B cell (primary cell): ENCODE measurements around the gene OPHN1. TPM values are rescaled to one million over a fixed set of nuclear protein-coding genes. Genes with fewer than 3 reads are reported as not detected.

Experiments used
- ATAC-seq: fragments of 200-7000 bp; cut with Tn5 transposase; one replicate; pipeline ENCODE4 v1.10.0; 2021; ENCODE audit warnings: low read depth, mild to moderate bottlenecking, moderate number of reproducible peaks, moderate library complexity
- CTCF ChIA-PET: fragments of 350-600 bp; sonication (Branson Sonifier 250); formaldehyde crosslinking; loops from one replicate; lab custom pipeline; 2021; ENCODE audit warnings: antibody characterized with exemption, inconsistent platforms; lab: Charles Lee
- POLR2A ChIA-PET: fragments of 350-600 bp; sonication (Branson Sonifier 250); formaldehyde crosslinking; loops from one replicate; lab custom pipeline; 2021; ENCODE audit warnings: antibody characterized with exemption; lab: Charles Lee
- DNase-seq: peaks from one replicate; pipeline ENCODE4 v3.0.0; 2013
- H2AFZ ChIP-seq: 2 replicates; pipeline ENCODE4 v1.6.1; 2012; ENCODE audit warnings: mild to moderate bottlenecking, low read depth, low read length; ENCODE audit not compliant: insufficient read depth, poor library complexity, severe bottlenecking
- H3K27ac ChIP-seq, 2 donors: 1 replicate in 1 of 2; 2 replicates in 1 of 2; pipeline ENCODE4 v1.5.1; 2012 to 2013; ENCODE audit warnings: low read length in 2 of 2, mild to moderate bottlenecking in 2 of 2, moderate library complexity in 1 of 2
- H3K27me3 ChIP-seq, 4 experiments: fragments of 200-600 bp in 1 of 4; sonication (generic) in 1 of 4; replicated peaks in 1 of 4; 1 replicate in 2 of 4; 2 replicates in 2 of 4; pipeline versions ENCODE4 v1.6.1 to v1.7.0; 2013 to 2016; ENCODE audit warnings: low read length in 3 of 4, mild to moderate bottlenecking in 2 of 4, mixed read lengths in 1 of 4, moderate library complexity in 1 of 4; ENCODE audit not compliant: insufficient read depth in 4 of 4, control insufficient read depth in 3 of 4; ENCODE audit errors: control extremely low read depth in 1 of 4
- H3K36me3 ChIP-seq, 2 experiments: replicated peaks in 1 of 2; 1 replicate in 1 of 2; 2 replicates in 1 of 2; pipeline versions ENCODE4 v1.6.1 to v1.7.1; 2013; ENCODE audit warnings: low read length in 1 of 2; ENCODE audit not compliant: insufficient read depth in 2 of 2, control insufficient read depth in 1 of 2; ENCODE audit errors: control extremely low read depth in 1 of 2, extremely low read depth in 1 of 2
- H3K4me1 ChIP-seq, 2 donors: fragments of 200-600 bp in 1 of 2; sonication (generic) in 1 of 2; 1 replicate in 1 of 2; 2 replicates in 1 of 2; pipeline versions ENCODE4 v1.5.1 to v1.6.1; 2013 to 2017; ENCODE audit warnings: low read length in 2 of 2; ENCODE audit not compliant: control insufficient read depth in 2 of 2, insufficient read depth in 2 of 2
- H3K4me2 ChIP-seq: replicated peaks from 2 replicates; pipeline ENCODE3; 2012; ENCODE audit warnings: mild to moderate bottlenecking, low read depth, low read length; ENCODE audit not compliant: poor library complexity, severe bottlenecking
- H3K4me3 ChIP-seq, 5 experiments: fragments of 200-600 bp in 1 of 5; sonication (generic) in 1 of 5; 1 replicate in 3 of 5; 2 replicates in 2 of 5; pipeline versions ENCODE4 v1.5.1 to v1.7.0; 2011 to 2016; ENCODE audit warnings: low read length in 4 of 5, mild to moderate bottlenecking in 4 of 5, low read depth in 2 of 5, control low read depth in 1 of 5, moderate library complexity in 1 of 5; ENCODE audit not compliant: insufficient read depth in 1 of 5; ENCODE audit errors: control extremely low read depth in 1 of 5, extremely low read depth in 1 of 5
- H3K79me2 ChIP-seq: fragments of 200-600 bp; sonication (generic); one replicate; pipeline ENCODE4 v1.6.0; 2016; ENCODE audit warnings: low read length; ENCODE audit not compliant: control insufficient read depth, insufficient read depth
- H3K9ac ChIP-seq: fragments of 200-600 bp; sonication (generic); 2 replicates; pipeline ENCODE4 v1.6.1; 2017; ENCODE audit warnings: mild to moderate bottlenecking, low read length, moderate library complexity
- H3K9me3 ChIP-seq, 3 donors: one replicate each; pipeline versions ENCODE4 v1.6.1 to v1.7.1; 2013; ENCODE audit warnings: low read length in 2 of 3; ENCODE audit not compliant: control insufficient read depth in 2 of 3, insufficient read depth in 1 of 3; ENCODE audit errors: control extremely low read depth in 1 of 3
- H4K20me1 ChIP-seq: 2 replicates; pipeline ENCODE4 v1.6.0; 2012; ENCODE audit warnings: mild to moderate bottlenecking, low read length; ENCODE audit not compliant: insufficient read depth, control insufficient read depth, poor library complexity, severe bottlenecking
- H3K27ac Mint-ChIP-seq: one replicate; pipeline ENCODE4 v1.8.0; 2021; ENCODE audit warnings: mixed read lengths
- H3K27me3 Mint-ChIP-seq: one replicate; pipeline ENCODE4 v1.8.0; 2021; ENCODE audit warnings: mixed read lengths
- H3K4me1 Mint-ChIP-seq: one replicate; pipeline ENCODE4 v1.8.0; 2021; ENCODE audit warnings: mixed read lengths
- H3K4me3 Mint-ChIP-seq: one replicate; pipeline ENCODE4 v1.8.0; 2021; ENCODE audit warnings: mixed read lengths
- H3K9me3 Mint-ChIP-seq: one replicate; pipeline ENCODE4 v1.8.0; 2022; ENCODE audit warnings: mixed read lengths; ENCODE audit not compliant: insufficient read depth
- EZH2 ChIP-seq: IDR thresholded peaks from 2 replicates; pipeline ENCODE4 v1.6.1; 2012; ENCODE audit warnings: borderline replicate concordance, low read depth, mild to moderate bottlenecking, moderate library complexity, low read length; ENCODE audit not compliant: insufficient read depth, poor library complexity, severe bottlenecking
- WGBS: methylation state at CpG from one replicate; pipeline ENCODE4 v1.1.5; 2013; ENCODE audit warnings: missing lambda C conversion rate; ENCODE audit not compliant: insufficient coverage; 5-methylcytosine and 5-hydroxymethylcytosine counted together
- intact Hi-C: fragments of 100-400 bp; cut with micrococcal nuclease; formaldehyde crosslinking; loops from one replicate; pipeline ENCODE4 v1.10.0; 2022
- polyA plus RNA-seq: library from polyadenylated mRNA; depleted of rRNA; stranded (reverse); fragments of >200 nt; gene quantifications from 2 replicates; pipeline ENCODE4 v1.2.3, GENCODE V29; 2012
- total RNA-seq, 2 donors: library from RNA; stranded (reverse); fragments of 120-200 nt in 1 of 2; gene quantifications; 1 replicate in 1 of 2; 2 replicates in 1 of 2; pipeline versions ENCODE4 v1.2.3 to v1.2.4, GENCODE V29; 2013 to 2022
- TF ChIP-seq, protein P1 (sequence below): fragments of 200-600 bp; IDR thresholded peaks from one replicate; pipeline ENCODE4 v1.8.0; 2022; ENCODE audit warnings: antibody characterized with exemption, mild to moderate bottlenecking

Gene OPHN1
- total and polyA plus RNA-seq, 2 donors (not counting 1 experiment from before 2014, with no cell fraction given), result 0.03 to 0.17 TPM

DNA sequence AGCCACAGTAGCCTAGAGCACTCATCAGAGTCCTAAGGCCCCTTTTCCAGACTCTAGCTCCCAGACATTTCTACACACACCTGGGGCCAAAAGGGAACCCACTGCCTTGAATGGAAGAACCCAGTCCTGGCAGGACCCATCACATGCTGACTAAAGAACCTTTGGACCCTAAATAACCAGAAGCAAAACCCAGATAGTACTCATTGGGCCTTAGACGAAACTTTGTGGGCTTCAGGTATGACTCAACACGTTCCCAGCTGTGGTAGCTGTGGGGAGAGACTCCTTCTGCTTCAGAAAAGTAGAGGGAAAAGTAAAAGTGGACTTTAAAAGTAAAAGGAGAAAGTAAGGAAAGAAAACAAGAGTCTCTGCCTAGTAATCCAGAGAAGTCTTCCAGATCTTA lies 311.5 kb downstream of the OPHN1 start:
- Histone ChIP-seq H3K36me3 (no peaks in the 10 kb centered on the region), H3K9ac (no peak overlapping the region), H3K79me2 (no peaks in the 10 kb centered on the region), H3K4me1 (no peaks in the 10 kb centered on the region), H3K27me3 (no peaks in the 10 kb centered on the region), H3K4me2 (no peak overlapping the region), H4K20me1 (no peaks in the 10 kb centered on the region), H3K9me3 (no peaks in the 10 kb centered on the region), H2AFZ (no peak overlapping the region), H3K4me3 (no peak overlapping the region), H3K27ac (no peak overlapping the region)
- WGBS, result no CpG with 5 or more reads among the region's 2 CpGs
- intact Hi-C loops, result no loop called here
- DNase-seq (no peak), ATAC-seq (no peak)
- ChIA-PET POLR2A (no interaction called here), CTCF (no interaction called here)
- H3K27me3 Mint-ChIP-seq, result no peaks in the 10 kb centered on the region
- H3K4me3 Mint-ChIP-seq, result no peak overlapping the region
- H3K4me1 Mint-ChIP-seq, result no peaks in the 10 kb centered on the region
- TF ChIP-seq, protein P1, sequence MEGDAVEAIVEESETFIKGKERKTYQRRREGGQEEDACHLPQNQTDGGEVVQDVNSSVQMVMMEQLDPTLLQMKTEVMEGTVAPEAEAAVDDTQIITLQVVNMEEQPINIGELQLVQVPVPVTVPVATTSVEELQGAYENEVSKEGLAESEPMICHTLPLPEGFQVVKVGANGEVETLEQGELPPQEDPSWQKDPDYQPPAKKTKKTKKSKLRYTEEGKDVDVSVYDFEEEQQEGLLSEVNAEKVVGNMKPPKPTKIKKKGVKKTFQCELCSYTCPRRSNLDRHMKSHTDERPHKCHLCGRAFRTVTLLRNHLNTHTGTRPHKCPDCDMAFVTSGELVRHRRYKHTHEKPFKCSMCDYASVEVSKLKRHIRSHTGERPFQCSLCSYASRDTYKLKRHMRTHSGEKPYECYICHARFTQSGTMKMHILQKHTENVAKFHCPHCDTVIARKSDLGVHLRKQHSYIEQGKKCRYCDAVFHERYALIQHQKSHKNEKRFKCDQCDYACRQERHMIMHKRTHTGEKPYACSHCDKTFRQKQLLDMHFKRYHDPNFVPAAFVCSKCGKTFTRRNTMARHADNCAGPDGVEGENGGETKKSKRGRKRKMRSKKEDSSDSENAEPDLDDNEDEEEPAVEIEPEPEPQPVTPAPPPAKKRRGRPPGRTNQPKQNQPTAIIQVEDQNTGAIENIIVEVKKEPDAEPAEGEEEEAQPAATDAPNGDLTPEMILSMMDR, result no peak
- TF ChIP-seq EZH2, result no peak
- H3K9me3 Mint-ChIP-seq, result no peaks in the 10 kb centered on the region
- H3K27ac Mint-ChIP-seq, result no peak overlapping the region

DNA sequence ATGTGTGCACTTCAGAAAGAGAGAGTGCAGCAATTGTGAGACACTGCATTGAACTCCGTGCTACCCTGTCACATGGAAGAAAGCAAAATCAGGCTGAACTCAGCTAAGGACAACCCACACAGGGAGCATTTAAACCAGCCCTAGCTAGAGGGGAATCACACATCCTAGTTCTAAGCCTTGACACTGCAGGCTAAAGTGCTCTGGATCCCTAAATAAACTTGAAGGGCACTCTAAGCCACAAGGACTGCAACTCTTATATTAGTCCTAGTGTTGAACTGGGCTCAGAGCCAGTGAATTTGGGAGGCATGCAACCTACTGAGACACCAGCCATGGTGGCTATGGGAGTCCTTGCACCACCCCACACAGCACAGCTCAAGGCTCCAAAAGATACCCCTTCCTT lies 311.9 kb downstream of the OPHN1 start:
- ATAC-seq, result no peak
- Histone ChIP-seq H3K4me2 (no peak overlapping the region), H3K4me3 (no peak overlapping the region), H3K4me1 (no peaks in the 10 kb centered on the region), H4K20me1 (no peaks in the 10 kb centered on the region), H3K79me2 (no peaks in the 10 kb centered on the region), H3K9me3 (no peaks in the 10 kb centered on the region), H3K27me3 (no peaks in the 10 kb centered on the region), H3K27ac (no peak overlapping the region), H2AFZ (no peak overlapping the region), H3K9ac (no peak overlapping the region), H3K36me3 (no peaks in the 10 kb centered on the region)
- WGBS, result no CpG with 5 or more reads among the region's 1 CpG
- CTCF ChIA-PET, result no interaction called here
- no peaks in the 10 kb centered on the region for H3K9me3 Mint-ChIP-seq
- POLR2A ChIA-PET, result no interaction called here
- TF ChIP-seq EZH2, result no peak
- TF ChIP-seq, protein P1, result no peak
- no peak for DNase-seq
- H3K4me3 Mint-ChIP-seq, result no peak overlapping the region
- intact Hi-C loops, result no loop called here
- no peaks in the 10 kb centered on the region for H3K27me3 Mint-ChIP-seq
- no peak overlapping the region for H3K27ac Mint-ChIP-seq
- no peaks in the 10 kb centered on the region for H3K4me1 Mint-ChIP-seq
